ENCODE results near the gene MNT.
"Not testable (repeated sequence)": the region's sequence is repeated elsewhere in the genome, so short reads cannot be mapped to it uniquely, and the experiment has no call there.

Gene MNT, protein sequence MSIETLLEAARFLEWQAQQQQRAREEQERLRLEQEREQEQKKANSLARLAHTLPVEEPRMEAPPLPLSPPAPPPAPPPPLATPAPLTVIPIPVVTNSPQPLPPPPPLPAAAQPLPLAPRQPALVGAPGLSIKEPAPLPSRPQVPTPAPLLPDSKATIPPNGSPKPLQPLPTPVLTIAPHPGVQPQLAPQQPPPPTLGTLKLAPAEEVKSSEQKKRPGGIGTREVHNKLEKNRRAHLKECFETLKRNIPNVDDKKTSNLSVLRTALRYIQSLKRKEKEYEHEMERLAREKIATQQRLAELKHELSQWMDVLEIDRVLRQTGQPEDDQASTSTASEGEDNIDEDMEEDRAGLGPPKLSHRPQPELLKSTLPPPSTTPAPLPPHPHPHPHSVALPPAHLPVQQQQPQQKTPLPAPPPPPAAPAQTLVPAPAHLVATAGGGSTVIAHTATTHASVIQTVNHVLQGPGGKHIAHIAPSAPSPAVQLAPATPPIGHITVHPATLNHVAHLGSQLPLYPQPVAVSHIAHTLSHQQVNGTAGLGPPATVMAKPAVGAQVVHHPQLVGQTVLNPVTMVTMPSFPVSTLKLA

DNA sequence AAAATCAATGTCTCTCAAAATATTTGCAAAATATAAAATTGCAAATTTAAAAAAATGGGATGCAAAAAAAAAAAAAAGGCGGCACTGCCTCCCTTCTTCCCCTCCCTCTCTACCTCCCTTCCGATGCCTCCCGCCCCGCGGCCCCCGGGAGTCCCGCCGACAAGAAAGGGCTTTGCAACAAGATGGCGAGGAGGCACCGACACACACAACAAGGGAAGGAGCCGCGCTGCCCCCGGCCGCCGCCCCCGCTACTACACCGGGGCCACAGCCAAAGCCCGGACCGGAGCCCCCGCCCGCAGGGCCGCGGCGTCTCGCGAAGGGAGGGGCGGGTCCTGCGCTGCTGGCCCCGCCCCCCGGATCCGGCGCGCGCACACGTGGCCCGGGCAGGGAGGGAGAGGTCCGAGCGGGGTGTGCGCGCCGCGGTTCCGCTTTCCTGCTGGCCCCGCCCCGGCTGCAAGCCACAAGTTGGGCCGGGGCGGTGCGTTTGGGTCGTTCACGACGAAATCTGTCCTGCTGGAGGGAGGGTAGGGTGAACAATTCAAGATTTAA, at the start of gene MNT:
Gene MNT (minus strand): TSS at position 184 of the 549 bp plus-strand sequence. CDS start 348 bp downstream, outside the sequence.
- DNase-seq (ENCODE audit: low read depth): peak; percentile 89

GRCh38 chr17:2450016-2450650, 49.3 kb upstream of the MNT start:
- DNase-seq (ENCODE audit: low read depth): no peak

- no peak for DNase-seq (ENCODE audit: low read depth)
Measured at GRCh38 chr17:2449486-2449885, 48.6 kb upstream of the MNT start.

DNA sequence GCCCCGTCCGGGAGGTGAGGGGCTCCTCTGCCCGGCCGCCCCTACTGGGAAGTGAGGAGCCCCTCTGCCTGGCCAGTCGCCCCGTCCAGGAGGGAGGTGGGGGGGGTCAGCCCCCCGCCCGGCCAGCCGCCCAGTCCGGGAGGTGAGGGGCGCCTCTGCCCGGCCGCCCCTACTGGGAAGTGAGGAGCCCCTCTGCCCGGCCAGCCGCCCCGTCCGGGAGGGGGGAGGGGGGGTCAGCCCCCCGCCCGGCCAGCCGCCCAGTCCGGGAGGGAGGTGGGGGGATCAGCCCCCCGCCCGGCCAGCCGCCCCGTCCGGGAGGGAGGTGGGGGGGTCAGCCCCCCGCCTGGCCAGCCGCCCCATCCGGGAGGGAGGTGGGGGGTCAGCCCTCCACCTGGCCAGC, 46.6 kb upstream of the MNT start:
- DNase-seq (ENCODE audit: low read depth): not testable (repeated sequence)

- no peak for DNase-seq (ENCODE audit: low read depth)
Measured at GRCh38 chr17:2445638-2446037, 44.8 kb upstream of the MNT start.

DNA sequence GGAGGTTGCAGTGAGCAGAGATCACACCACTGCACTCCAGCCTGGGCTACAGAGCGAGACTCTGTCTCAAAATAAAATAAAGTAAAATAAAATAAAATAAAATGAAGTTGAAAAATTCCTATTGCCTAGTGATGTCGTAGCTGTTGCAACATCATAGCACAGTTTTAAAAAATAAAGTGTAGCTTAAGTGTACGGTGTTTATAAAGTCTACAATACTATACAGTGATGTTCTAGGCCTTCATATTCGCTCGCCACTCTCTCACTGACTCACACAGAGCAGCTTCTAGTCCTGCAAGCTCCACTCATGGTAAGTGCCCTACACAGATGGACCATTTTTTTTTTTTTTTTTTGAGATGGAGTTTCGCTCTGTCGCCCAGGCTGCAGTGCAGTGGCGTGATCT, 43.5 kb upstream of the MNT start:
- DNase-seq (ENCODE audit: low read depth): no peak

DNA sequence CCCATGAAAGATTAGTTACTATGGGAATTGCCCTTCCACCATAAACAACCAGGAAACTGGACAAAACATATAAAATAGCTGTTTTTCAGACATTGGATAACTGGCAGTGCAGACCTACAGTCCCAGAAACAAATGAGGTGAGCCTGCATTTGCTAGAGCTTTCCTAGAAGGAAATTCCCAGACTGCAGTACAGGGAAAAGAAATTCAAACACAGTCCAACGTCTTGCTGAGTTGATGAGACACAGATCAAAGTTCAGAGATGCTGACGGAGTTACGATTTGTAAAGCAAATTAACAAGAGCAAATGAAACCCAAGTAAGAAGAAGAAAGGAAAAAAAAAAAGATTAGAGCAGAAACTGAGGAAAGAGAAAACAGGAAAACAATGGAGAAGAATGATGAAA, 41.3 kb upstream of the MNT start:
- DNase-seq (ENCODE audit: low read depth): no peak

- DNase-seq (ENCODE audit: low read depth): no peak
Measured at GRCh38 chr17:2440930-2441329, 40.1 kb upstream of the MNT start.

- DNase-seq (ENCODE audit: low read depth): not testable (repeated sequence)
Measured at GRCh38 chr17:2439997-2440396, 39.1 kb upstream of the MNT start.

- no peak for DNase-seq (ENCODE audit: low read depth)
Measured at GRCh38 chr17:2438823-2439222, 38.0 kb upstream of the MNT start.

GRCh38 chr17:2436316-2436905, 35.6 kb upstream of the MNT start:
- no peak for DNase-seq (ENCODE audit: low read depth)

DNA sequence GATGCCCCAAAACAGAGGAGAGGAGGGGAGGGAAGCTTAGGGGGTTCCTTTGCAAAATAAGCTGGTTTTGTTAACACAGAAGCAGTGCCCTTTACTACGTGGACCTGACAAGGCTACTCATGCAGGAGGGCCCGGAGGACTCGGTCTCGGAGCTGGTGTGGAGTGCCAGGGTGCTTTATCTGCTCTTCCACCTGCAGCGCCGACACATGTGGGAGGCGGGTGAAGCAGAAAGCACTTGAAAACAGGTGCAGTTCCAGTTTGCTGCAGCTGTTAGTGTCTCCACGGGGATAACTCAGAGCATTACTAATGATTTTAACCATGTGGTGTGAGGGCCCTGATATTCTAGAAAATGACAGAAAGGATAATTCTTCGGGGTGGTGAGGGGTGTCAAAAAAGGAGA, 35.0 kb upstream of the MNT start:
- no peak for DNase-seq (ENCODE audit: low read depth)

DNA sequence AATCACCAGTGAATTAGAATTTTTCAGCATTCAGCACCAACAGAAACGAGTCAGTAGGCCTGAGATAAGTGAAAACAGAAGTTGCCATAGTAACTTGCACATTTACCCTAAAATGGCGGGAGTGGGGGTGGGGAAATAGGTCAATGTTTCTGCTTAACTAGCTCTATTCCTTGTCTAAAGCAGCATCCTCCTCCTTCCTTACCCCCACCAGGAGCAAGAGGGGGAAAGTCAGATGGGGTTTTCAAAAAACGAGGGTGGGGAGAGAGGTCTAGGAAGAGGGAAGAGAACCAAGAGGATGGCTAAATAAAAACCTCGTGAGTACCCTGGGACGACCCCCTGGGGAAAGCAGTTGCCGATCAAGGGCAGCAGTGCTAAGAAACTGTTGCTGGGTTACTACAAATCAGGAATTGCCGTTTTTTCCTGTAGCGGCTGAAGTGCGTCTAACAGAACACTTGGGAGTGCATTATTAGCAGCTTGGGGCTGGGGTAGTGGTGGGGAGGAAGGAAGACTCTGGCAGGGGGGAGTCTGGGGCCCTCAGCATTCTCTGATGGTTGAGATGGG, 34.4 kb upstream of the MNT start:
- no peak for DNase-seq (ENCODE audit: low read depth)

DNA sequence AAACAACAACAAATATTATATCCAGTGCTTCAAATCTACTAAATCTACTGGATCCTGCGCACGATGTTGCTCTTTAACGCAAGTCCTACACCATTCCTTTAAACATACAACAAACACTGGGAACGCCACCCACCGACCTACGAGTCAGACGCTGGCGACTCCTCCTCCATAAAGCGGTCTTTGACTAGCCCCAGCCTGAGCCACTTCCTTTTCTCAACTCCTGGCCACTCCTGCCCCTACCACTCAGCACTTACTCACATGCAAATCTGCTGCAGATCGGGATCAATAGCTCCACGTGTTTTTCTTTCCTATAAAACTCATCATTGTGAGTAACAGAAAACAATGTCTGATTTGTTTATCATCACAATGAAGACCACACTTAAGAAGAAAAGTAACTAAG, 32.8 kb upstream of the MNT start:
- DNase-seq (ENCODE audit: low read depth): no peak

DNA sequence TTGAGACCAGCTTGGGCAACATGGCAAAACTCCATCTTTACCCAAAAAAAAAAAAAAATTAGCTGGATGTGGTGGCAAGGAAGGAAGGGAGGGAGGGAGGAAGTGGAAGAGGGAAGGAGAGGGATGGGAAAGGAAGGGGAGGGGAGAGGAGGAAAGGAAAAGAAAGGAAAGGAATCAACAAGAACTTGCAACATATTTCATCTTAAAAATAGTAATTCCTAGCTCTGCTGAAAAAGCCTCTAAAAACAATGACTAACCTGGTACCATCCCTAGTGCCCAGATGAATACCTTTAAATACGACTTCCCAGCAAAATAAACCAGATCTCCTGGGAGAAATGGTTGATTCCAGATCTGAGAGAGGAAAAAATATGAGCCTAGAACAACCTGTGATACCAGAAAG, 27.1 kb upstream of the MNT start:
- DNase-seq (ENCODE audit: low read depth): no peak

GRCh38 chr17:2427215-2427614, 26.4 kb upstream of the MNT start:
- DNase-seq (ENCODE audit: low read depth): no peak

GRCh38 chr17:2423271-2423670, 22.4 kb upstream of the MNT start:
- no peak for DNase-seq (ENCODE audit: low read depth)

DNA sequence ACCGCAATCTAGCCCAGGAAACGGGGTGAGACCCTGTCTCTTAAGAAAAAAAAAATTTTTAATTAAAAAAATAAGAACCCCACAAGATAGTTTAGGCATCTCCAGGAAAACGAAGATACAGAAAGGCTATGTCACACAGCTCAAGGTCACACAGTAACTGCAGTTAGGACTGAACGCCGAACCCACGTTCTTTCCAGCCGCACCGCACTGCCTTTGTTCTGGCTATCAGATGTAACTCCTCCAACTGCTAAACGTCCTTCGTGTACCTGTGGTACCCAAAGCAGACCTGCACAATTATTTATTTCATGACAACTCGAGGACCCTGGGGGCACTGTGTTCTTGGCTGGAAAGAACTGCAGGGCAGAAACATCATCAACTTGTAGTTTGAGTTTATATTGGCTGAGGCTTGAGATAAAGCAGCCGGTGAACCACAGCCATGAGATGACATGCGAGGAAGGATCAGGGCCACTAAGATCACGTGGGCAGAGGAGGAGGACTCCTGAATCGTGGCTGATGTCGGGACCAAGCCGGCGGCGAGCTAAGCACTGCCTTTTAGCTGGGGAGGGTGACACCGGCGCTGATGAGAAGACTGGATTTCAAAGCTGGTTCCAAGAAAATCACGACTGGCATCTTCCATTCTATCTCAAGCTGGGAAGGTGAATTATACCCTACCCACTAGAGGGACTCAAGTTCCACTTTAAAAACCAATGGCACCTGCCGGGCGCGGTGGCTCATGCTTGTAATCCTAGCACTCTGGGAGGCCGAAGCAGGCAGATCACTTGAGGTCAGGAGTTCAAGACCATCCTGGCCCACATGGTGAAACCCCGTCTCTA, 20.7 kb upstream of the MNT start:
- DNase-seq (ENCODE audit: low read depth): no peak

GRCh38 chr17:2420176-2420575, 19.3 kb upstream of the MNT start:
- DNase-seq (ENCODE audit: low read depth): no peak

GRCh38 chr17:2419486-2419885, 18.6 kb upstream of the MNT start:
- DNase-seq (ENCODE audit: low read depth): no peak

GRCh38 chr17:2418572-2418971, 17.7 kb upstream of the MNT start:
- DNase-seq (ENCODE audit: low read depth): no peak

Data from stimulated activated CD8-positive, alpha-beta memory T cell treated with anti-CD3 and anti-CD28 coated beads, Interleukin-12 subunit alpha, Interleukin-12 subunit beta, amount 100 ng/mL, for 1 hour (primary cell).